Bone marrow (tissue), 2 donors: Measurements from ENCODE around the gene DENND1B.

ENCODE experiments used
- DNase-seq, 2 donors: peaks; one replicate each; lab custom pipeline; 2025; lab: John Stamatoyannopoulos, UW

The DENND1B gene

GRCh38 chr1:197467881-197468280 lies 307.4 kb downstream of the DENND1B start:
- DNase-seq = no peak

GRCh38 chr1:197466813-197467212 lies 308.5 kb downstream of the DENND1B start:
- no peak for DNase-seq

GRCh38 chr1:197465528-197466327 lies 309.6 kb downstream of the DENND1B start:
- DNase-seq = no peak

GRCh38 chr1:197464044-197464443 lies 311.2 kb downstream of the DENND1B start:
- no peak for DNase-seq

- no peak for DNase-seq
These were observed 312.1 kb downstream of the DENND1B start for GRCh38 chr1:197463142-197463541.

- DNase-seq = no peak
These were observed 312.7 kb downstream of the DENND1B start for GRCh38 chr1:197462539-197462938.
